GM19455 (cell line): ENCODE data around the gene GFER.
"Not testable (repeated sequence)": the region's sequence is repeated elsewhere in the genome, so short reads cannot be mapped to it uniquely, and the experiment has no call there.

ENCODE experiments used
- ATAC-seq: cut with Tn5 transposase; IDR thresholded peaks from one replicate; pipeline ENCODE4 v1.9.1; 2021; ENCODE audit not compliant: unreplicated experiment

GFER gene

DNA sequence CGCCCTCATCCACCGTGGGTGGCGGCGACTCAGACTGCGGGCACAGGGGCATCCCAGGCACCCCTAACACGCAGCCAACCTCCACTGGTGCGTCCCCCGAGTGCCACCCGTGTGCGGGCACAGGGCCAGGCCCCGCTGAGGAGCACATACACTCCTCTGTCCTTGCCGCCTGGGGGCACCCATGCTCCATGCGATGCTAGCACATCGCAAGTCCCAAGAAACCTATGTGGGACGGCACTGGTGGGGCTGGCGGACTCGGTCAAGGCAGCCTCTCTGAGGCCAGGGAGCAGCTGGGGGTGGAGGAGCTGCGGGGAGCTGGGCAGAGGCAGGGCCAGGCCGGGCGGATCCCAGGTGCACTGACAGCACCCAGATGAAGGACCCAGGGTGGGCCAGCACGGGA lies 21.7 kb downstream of the GFER start:
- no peak for ATAC-seq

DNA sequence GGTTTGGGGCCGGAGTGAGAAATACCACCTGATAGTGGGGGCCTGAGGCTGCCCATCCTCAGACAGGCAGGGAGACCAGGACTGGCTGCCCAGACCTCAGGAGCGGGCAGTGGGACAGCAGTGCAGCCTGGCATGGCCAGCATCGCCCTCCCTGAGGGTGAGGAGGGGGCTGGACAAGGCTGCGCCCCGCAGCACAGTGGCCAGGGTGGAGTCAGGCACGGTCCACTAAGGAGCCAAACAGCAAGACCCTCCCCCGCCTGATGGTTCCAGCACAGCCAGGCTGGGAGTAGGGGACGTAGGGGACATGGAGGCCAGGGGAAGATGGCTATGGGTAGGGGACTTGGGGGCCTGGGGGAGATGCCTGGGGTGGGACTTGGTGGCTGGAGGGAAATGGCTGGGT lies 22.3 kb downstream of the GFER start:
- no peak for ATAC-seq

GRCh38 chr16:2007081-2007836 lies 23.3 kb downstream of the GFER start:
- no peak for ATAC-seq

DNA sequence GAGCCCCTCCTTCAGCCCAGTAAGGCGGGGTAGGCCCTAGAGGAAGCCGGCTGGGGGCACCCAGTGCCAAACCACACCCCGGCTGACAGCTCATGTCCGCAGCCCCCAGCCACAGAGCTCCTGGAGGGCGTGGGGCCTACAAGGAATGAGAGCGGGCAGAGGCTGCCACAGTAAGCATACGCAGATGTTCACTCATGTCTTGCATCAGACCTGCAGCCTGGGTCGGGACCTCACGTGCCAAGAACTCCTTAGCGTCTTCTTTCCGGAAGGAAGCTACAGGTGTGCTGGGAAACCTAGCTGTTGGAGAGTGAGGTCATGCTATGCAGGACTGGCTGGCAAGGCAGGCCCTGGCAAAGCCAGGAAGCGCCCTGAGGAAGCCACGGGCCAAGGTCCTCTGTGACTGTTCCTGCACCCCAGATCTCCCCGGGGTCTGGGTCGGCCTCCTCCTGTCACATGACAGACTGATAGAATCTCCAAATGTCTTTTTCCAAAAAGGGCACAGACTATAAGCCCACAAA lies 24.1 kb downstream of the GFER start:
- no peak for ATAC-seq

DNA sequence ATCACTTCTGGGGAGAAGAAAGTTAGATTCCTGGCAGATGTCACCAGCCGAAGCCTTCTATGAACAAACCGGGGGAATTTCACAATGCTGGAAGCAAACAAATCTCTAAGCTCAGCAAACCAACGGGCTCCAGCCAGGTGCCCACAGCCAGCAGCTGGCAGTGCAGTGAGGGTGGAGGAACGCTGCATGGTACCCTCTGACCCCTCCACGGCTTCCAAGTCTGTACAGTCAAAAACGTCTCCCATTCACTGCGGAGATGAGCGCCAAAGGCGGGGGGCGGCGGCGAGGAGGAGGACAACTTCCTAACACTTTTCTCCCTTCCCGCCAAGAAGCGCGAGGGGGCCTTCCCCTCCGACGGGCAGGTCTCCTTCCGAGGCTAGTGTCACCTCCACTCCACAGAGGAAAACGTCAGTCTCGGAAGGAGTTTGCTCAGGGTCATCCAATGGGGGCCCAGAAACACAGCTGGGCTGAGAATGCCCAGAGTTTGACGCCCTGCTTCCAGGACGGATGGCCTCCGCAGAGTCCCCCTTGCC lies 24.7 kb downstream of the GFER start:
- no peak for ATAC-seq

- ATAC-seq = peak; percentile 53
Observed at GRCh38 chr16:2009164-2009711, 25.2 kb downstream of the GFER start.

- ATAC-seq = peak; percentile 76
Observed at GRCh38 chr16:2009791-2010510, 26.0 kb downstream of the GFER start, which contains the start of gene ZNF598. TSS of gene ZNF598 (minus strand) at chr16:2009821.

DNA sequence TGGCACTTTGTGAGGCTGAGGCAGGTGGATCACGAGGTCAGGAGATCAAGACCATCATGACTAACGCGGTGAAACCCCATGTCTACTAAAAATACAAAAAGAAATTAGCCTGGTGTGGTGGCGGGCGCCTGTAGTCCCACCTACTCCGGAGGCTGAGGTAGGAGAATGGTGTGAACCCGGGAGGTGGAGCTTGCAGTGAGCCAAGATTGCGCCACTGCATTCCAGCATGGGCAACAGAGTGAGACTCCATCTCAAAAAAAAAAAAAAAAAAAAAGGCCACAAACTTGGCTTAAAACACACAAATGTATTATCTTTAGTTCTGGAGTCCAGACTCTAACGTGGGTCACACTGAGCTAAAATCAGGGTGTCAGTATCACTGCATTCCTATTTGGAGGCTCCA lies 27.7 kb downstream of the GFER start:
- ATAC-seq = not testable (repeated sequence)

GRCh38 chr16:2013527-2013926 lies 29.5 kb downstream of the GFER start:
- no peak for ATAC-seq

DNA sequence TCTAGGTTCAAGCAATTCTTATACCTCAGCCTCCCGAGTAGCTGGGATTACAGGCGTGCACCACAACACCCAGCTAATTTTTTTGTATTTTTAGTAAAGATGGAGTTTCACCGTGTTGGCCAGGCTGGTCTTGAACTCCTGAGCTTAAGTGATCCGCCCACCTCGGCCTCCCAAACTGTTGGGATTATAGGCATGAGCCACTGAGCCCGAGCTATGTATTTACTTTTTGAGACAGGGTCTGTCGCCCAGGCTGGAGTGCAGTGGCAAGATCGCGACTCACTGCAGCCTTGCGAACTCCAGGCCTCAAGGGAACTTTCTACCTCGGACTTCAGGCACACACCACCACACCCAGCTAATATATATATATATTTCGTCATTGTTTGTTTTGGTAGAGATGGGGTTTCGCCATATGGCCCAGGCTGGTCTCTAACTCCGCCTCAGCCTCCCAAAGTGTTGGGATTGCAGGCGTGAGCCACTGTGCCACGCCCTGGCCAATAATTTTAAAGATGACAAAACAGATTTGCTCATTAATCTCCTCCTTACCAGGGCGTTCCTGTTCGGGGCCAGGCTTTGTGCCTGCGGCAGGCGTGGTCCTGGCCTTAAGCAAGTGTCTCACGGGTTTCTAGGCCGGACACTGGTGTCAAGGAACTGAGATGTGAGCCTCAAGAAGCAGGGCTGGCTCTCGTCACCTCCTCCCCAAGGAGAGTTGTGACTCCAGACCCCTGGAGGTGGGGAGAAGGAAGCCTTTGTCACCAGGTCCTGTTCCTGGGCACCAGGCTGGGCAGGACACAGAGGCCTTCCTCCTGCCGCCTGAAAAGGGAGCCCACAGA lies 31.3 kb downstream of the GFER start:
- ATAC-seq = no peak

DNA sequence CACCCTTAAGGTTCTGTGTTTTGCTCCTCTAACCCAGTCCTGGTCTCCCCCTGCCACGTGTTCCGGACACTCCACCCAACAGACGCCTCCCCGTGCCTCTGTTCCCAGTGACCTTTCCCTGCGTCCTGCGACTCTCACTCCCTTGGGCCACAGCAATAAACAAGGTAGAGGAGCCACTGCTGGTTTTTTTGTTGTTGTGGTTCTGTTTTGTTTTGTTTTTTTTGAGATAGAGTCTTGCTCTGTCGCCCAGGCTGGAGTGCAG lies 31.9 kb downstream of the GFER start:
- no peak for ATAC-seq

DNA sequence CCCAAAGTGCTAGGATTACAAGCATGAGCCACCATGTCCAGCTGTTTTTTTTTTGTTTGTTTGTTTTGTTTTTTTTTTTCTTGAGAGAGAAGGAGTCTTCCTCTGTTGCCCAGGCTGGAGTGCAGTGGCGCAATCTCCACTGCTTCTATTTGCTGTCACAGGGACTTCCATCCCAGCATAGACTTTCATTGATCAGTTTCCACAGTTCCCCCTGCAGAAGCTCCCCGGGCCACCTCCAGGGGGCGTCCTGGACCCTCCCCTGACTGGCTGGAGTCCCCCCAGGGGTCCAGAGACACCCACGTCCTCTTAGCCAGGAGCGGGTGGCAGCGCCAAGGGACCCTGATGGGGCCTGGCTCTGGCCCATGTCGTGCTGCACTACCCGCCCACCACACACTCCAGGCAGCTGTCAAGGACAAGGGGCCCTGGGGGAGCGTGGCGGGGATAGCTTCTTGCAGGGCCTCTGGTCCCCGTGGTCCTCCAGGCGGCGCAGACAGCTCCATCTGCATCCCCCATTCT lies 32.5 kb downstream of the GFER start:
- no peak for ATAC-seq

GRCh38 chr16:2019518-2019920 lies 35.5 kb downstream of the GFER start, which contains the start of gene NPW:
TSS of gene NPW (plus strand) at chr16:2019785.
- no peak for ATAC-seq

DNA sequence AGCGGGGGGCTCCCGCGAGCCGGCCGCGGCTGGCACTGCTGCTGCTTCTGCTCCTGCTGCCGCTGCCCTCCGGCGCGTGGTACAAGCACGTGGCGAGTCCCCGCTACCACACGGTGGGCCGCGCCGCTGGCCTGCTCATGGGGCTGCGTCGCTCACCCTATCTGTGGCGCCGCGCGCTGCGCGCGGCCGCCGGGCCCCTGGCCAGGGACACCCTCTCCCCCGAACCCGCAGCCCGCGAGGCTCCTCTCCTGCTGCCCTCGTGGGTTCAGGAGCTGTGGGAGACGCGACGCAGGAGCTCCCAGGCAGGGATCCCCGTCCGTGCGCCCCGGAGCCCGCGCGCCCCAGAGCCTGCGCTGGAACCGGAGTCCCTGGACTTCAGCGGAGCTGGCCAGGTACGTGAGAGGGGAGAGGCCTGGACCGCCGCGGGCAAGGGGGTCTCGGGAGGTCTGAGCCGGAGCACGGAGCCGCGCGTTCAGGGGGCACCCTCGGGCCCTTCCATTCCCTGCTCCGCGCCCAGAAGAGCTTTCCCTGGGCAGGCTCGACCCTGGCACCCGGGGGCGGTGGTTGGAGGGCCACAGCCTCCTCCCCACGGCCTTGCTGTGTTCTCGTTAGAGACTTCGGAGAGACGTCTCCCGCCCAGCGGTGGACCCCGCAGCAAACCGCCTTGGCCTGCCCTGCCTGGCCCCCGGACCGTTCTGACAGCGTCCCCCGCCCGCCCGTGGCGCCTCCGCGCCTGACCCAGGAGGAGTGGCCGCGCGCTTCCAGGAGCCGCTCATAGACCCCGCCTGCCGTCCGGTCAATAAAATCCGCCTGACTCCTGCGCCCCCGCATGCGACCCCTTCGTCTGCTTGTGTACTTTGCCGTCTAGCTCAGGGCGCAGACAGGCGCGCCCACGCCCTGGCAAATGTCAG lies 36.2 kb downstream of the GFER start:
- ATAC-seq = no peak

DNA sequence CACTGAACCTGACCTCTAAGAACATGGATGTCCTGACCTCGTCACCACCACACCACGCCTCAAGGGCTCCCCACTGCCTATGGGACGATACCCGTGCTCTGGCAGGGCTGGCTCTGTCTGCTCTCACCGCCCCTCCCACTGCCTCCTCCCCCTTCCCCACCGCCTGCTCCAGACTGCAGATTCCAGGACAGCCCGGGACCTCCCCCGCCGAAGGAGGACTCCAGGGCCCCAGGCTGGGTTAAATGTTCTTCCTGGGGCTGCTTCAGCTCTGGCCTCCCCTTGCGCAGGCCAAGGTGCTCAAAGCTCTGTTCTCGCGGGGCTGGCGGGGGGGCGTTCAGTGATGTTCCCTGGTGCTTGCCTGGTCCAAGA lies 38.7 kb downstream of the GFER start:
- peak; percentile 16 for ATAC-seq

- ATAC-seq = peak; percentile 83
Observed at GRCh38 chr16:2023092-2024031, 39.4 kb downstream of the GFER start.

DNA sequence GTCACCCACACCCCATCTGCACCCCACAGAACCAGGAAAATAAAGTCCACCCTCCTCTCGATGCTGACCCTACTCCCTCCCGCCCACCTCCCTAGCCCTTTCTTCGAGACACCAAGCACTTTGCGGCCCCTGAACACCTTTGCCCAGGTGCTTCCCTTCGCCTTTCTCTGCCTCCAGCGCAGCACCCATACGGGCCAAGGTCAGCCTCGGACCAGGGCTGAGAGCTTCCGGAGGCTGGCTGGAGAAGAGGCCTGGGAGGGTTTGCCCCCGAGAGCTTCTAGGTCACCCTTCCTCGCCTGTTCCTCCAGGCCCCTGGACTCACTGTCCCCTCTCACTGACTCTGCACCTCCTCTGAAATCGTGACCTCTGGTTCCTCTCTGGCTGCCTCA lies 40.0 kb downstream of the GFER start:
- ATAC-seq = no peak

GRCh38 chr16:2025251-2025650 lies 41.3 kb downstream of the GFER start:
- ATAC-seq = no peak
